ENCODE data around the gene LAMP5.

LAMP5 gene

DNA sequence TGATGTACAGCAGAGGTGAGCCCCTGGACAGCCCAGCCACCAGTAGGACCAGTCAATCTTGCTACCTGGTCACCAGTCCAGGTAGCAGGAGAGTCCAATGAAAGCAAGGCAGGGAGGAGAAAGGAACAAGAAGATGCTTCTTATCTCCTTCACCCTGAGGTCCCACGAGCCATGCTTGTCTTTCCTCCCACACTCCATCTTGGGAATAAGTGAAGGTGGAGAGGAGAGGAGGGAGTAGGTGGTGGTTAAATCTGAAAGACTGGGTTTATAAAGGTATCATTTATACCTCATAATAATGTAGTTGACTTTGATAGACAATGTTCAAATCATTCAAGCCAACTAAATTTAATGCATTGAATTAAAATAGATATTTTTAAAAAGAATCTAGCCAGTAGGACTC is 35.9 kb downstream of the LAMP5 start:
- DNase-seq (ENCODE audit: low read depth), result no peak
- TF ChIP-seq, protein P1, sequence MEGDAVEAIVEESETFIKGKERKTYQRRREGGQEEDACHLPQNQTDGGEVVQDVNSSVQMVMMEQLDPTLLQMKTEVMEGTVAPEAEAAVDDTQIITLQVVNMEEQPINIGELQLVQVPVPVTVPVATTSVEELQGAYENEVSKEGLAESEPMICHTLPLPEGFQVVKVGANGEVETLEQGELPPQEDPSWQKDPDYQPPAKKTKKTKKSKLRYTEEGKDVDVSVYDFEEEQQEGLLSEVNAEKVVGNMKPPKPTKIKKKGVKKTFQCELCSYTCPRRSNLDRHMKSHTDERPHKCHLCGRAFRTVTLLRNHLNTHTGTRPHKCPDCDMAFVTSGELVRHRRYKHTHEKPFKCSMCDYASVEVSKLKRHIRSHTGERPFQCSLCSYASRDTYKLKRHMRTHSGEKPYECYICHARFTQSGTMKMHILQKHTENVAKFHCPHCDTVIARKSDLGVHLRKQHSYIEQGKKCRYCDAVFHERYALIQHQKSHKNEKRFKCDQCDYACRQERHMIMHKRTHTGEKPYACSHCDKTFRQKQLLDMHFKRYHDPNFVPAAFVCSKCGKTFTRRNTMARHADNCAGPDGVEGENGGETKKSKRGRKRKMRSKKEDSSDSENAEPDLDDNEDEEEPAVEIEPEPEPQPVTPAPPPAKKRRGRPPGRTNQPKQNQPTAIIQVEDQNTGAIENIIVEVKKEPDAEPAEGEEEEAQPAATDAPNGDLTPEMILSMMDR (IDR thresholded peaks at IDR 0.05; ENCODE audit: insufficient read depth, low read depth, low read length, missing control alignments), result no peak
- no peak overlapping the region for H3K4me3 ChIP-seq (ENCODE audit: low read length)

DNA sequence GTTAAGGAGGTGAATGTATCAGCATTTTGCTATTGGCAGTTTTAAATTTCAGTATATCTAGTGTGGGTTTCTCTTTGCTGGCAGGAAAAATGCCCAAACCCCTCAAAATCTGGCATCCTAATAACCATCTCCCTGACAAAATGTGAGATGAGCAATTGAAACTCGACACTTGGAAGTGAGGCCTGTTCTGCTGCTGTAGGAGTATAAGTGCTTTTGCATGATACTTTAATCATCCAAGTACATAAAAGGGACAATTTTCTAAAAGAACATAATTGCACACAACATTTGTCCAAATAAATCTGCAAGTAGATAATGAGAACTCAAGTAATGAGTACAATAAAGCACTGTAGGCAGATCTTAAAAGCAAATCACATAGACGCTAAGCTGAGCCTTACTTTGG is 36.5 kb downstream of the LAMP5 start:
- no peak overlapping the region for H3K4me3 ChIP-seq (ENCODE audit: low read length)
- no peak for DNase-seq (ENCODE audit: low read depth)
- TF ChIP-seq, protein P1 (IDR thresholded peaks at IDR 0.05; ENCODE audit: insufficient read depth, low read depth, low read length, missing control alignments), result no peak

DNA sequence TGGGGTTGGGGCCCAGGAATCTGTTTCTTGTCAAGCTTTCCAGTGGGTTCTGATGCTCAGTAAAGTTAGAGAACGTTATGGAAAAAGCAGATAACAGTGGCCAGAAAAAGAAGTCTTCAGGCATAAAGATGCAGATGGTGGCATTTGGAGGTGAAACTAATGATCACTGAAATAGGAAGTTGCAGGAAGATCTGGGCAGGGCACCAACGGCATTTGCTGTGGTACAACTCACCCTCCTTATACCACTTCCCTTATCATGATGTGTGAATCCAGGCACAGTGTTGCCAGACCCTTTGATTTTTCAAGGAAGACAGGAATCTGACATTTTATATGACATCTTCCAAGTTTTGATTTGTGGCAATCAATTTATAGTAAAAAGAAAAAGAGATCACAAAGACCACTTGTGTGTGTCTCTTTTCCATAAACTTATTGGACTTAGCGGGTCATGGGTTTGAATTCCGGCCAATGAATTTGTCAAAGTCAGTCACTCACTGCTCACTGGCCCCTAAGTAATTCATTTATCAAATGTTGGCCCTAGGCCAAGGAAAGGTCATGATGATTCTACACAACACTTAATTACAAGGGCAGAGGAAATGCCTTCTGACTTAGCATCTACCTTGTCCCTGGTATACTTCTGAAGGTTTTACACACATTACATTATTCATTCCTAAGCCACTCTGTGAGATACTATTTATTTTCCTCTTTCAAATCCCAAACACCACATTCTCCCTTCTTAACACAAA is 37.6 kb downstream of the LAMP5 start:
- TF ChIP-seq, protein P1 (IDR thresholded peaks at IDR 0.05; ENCODE audit: insufficient read depth, low read depth, low read length, missing control alignments), result no peak
- DNase-seq (ENCODE audit: low read depth), result peak; percentile 11
- no peak overlapping the region for H3K4me3 ChIP-seq (ENCODE audit: low read length)

DNA sequence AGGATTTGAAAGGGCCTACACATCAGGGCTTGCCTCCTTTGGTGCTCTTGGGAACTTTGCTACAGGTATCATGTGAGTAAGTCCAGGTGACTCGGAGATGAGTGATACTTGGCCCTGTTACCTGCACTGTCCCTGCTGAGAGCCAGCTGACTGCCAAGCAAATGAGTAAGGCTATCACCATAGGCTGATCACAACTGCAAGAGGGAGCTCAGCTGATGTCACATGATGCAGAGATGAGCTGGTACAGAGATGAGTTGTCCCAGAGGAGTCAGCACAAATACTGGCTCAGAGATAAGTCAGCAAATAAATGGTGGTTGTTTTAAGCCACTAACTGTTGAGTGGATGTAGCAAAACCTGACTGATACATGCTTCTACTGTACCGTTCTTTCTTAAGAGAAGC is 41.4 kb downstream of the LAMP5 start:
- TF ChIP-seq, protein P1 (IDR thresholded peaks at IDR 0.05; ENCODE audit: insufficient read depth, low read depth, low read length, missing control alignments), result no peak
- DNase-seq (ENCODE audit: low read depth), result peak; percentile 95
- H3K4me3 ChIP-seq (ENCODE audit: low read length), result no peak overlapping the region

DNA sequence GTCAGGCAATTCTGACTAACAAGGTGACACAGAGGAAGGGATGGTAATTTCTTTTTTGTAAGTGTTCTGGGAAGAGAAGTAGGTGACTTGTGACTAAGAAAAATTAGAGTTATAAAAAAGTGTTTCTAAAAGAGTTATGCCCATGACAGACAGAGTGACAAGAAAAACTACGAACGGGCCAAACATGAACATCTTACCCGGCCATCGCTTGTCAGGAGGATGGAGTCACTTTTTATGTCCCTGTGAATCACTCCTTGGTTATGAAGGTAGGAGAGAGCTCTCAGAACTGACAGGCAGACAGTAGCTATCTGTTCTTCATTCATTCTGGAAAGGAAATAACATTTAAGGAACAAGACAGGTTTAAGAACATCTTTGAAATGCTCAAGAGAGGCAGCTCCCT is 43.0 kb downstream of the LAMP5 start:
- no peak overlapping the region for H3K4me3 ChIP-seq (ENCODE audit: low read length)
- no peak for DNase-seq (ENCODE audit: low read depth)
- TF ChIP-seq, protein P1 (IDR thresholded peaks at IDR 0.05; ENCODE audit: insufficient read depth, low read depth, low read length, missing control alignments), result no peak

DNA sequence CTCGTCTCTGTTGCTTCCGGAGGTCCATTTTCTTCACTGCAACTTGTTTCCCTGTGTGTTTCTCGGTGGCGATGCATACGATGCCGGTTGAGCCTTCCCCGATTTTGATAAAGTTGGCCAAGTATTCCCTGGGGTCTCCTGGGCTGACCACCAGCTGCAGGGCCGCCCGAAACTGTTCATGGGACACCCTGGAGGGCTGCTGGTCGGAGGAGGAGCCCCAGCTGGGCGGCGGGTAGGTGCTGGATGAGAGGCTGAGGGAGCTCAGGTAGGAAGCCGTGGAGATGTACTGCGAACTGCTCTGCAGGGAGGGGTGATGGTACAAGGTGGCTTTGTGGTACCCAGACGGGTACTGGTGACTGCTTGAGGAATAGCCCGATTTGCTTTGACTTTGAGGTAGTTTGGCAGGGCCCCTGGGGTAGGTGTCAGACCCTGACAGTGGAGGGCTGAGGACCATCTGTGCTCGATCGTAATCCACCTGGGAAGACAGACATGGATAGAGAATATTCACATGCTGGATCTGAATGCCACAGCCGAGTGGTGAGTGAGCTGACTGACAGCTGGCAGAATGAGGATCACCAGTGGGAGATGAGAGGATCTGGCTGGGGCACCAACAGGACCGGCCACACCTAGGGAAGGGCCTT is 51.6 kb downstream of the LAMP5 start:
- DNase-seq (ENCODE audit: low read depth), result no peak
- TF ChIP-seq, protein P1 (IDR thresholded peaks at IDR 0.05; ENCODE audit: insufficient read depth, low read depth, low read length, missing control alignments), result no peak
- H3K4me3 ChIP-seq (ENCODE audit: low read length), result no peak overlapping the region
